ENCODE results near the gene DUSP1.

DNA sequence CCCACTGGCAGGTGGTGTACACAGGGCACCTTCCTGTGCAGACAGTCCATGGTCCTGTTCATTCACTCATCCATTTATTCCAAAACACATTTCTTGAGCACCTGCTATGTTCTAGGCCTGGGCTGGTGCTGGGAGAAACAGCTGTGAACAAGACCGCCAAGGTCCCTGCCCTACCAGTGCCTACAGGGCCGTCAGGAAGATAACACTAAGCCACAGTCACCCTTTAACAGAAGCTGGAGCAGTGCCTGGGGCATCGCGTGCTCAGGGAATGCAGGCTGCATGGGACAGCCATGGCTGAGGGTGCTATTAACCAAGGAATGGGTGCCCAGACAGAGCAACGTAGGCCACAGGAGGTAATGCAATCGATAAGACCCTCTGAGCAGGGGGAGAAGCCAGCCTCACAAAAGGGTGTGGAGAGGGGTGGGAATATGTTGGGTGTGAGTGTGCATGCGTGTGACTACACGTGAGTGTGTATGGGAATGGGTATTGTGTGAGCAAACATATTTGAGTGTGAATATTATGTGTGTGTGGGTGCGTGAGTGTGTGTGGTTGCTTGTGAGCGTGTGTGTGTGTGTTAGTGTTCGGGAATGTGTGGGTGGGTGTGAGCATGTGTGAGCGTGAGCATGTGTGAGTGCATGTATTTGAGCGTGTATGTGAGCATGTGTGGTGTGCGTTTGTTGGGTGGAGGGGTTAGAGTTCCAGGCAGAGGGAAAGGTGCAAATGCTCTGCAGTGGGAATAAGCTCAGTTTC, 19.1 kb downstream of the DUSP1 start:
- TF ChIP-seq POLR2A (IDR thresholded peaks at IDR 0.05), result no peak
- TF ChIP-seq, protein P1, sequence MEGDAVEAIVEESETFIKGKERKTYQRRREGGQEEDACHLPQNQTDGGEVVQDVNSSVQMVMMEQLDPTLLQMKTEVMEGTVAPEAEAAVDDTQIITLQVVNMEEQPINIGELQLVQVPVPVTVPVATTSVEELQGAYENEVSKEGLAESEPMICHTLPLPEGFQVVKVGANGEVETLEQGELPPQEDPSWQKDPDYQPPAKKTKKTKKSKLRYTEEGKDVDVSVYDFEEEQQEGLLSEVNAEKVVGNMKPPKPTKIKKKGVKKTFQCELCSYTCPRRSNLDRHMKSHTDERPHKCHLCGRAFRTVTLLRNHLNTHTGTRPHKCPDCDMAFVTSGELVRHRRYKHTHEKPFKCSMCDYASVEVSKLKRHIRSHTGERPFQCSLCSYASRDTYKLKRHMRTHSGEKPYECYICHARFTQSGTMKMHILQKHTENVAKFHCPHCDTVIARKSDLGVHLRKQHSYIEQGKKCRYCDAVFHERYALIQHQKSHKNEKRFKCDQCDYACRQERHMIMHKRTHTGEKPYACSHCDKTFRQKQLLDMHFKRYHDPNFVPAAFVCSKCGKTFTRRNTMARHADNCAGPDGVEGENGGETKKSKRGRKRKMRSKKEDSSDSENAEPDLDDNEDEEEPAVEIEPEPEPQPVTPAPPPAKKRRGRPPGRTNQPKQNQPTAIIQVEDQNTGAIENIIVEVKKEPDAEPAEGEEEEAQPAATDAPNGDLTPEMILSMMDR (IDR thresholded peaks at IDR 0.05), result no peak
